Astrocyte (in vitro differentiated cells and primary cell): ENCODE results near the gene PRTN3. TPM values are rescaled to one million over a fixed set of nuclear protein-coding genes. Genes with fewer than 3 reads are reported as not detected.

Source experiments
- DNase-seq: peaks from one replicate; pipeline ENCODE4 v3.0.0-alpha.2; 2010; ENCODE audit warnings: low read depth
- FAIRE-seq: peaks from 2 replicates; lab custom pipeline; 2011; peaks lifted over from hg19 to GRCh38; lab: Jason Lieb, UNC
- H2AFZ ChIP-seq: 2 replicates; pipeline ENCODE4 v1.6.0; 2012; ENCODE audit warnings: low read depth, low read length, inconsistent platforms
- H3K27ac ChIP-seq: 2 replicates; pipeline ENCODE4 v1.5.1; 2011; ENCODE audit warnings: low read depth, low read length, inconsistent platforms
- H3K27me3 ChIP-seq: 2 replicates; pipeline ENCODE4 v1.6.0; 2011; ENCODE audit warnings: low read length, inconsistent platforms; ENCODE audit not compliant: insufficient read depth
- H3K36me3 ChIP-seq: 2 replicates; pipeline ENCODE4 v1.5.1; 2011; ENCODE audit warnings: low read length, inconsistent platforms; ENCODE audit not compliant: insufficient read depth
- H3K4me1 ChIP-seq: 2 replicates; pipeline ENCODE4 v1.5.1; 2011; ENCODE audit warnings: low read length, inconsistent platforms; ENCODE audit not compliant: insufficient read depth
- H3K4me2 ChIP-seq: 2 replicates; pipeline ENCODE4 v1.6.0; 2012; ENCODE audit warnings: low read length, inconsistent platforms
- H3K4me3 ChIP-seq: 2 replicates; pipeline ENCODE4 v1.5.1; 2011; ENCODE audit warnings: low read depth, mild to moderate bottlenecking, low read length, inconsistent platforms; ENCODE audit not compliant: insufficient read depth
- H3K79me2 ChIP-seq: 2 replicates; pipeline ENCODE4 v1.6.0; 2012; ENCODE audit warnings: mild to moderate bottlenecking, low read length, inconsistent platforms; ENCODE audit not compliant: insufficient read depth
- H3K9ac ChIP-seq: 2 replicates; pipeline ENCODE4 v1.6.0; 2012; ENCODE audit warnings: mild to moderate bottlenecking, low read length, inconsistent platforms
- H3K9me3 ChIP-seq: 2 replicates; pipeline ENCODE4 v1.5.1; 2012; ENCODE audit warnings: low read depth, mild to moderate bottlenecking, low read length, inconsistent platforms; ENCODE audit not compliant: insufficient read depth
- H4K20me1 ChIP-seq: 2 replicates; pipeline ENCODE4 v1.6.0; 2012; ENCODE audit warnings: low read length, inconsistent platforms; ENCODE audit not compliant: insufficient read depth
- H3K27ac Mint-ChIP-seq: one replicate; pipeline ENCODE4 v1.8.0; 2021; ENCODE audit warnings: mild to moderate bottlenecking, mixed read lengths; ENCODE audit not compliant: unreplicated experiment
- H3K27me3 Mint-ChIP-seq: one replicate; pipeline ENCODE4 v1.8.0; 2021; ENCODE audit warnings: low read depth, mixed read lengths; ENCODE audit not compliant: unreplicated experiment
- H3K36me3 Mint-ChIP-seq: one replicate; pipeline ENCODE4 v1.8.0; 2021; ENCODE audit warnings: low read depth, mixed read lengths; ENCODE audit not compliant: unreplicated experiment
- H3K4me1 Mint-ChIP-seq: one replicate; pipeline ENCODE4 v1.8.0; 2021; ENCODE audit warnings: low read depth, mixed read lengths; ENCODE audit not compliant: unreplicated experiment
- H3K4me3 Mint-ChIP-seq: one replicate; pipeline ENCODE4 v1.8.0; 2021; ENCODE audit warnings: mild to moderate bottlenecking, moderate library complexity, mixed read lengths; ENCODE audit not compliant: unreplicated experiment
- H3K9me3 Mint-ChIP-seq: one replicate; pipeline ENCODE4 v1.8.0; 2021; ENCODE audit warnings: mild to moderate bottlenecking, mixed read lengths; ENCODE audit not compliant: unreplicated experiment
- CTCF ChIP-seq: IDR thresholded peaks from 2 replicates; pipeline ENCODE4 v1.5.1; 2011; ENCODE audit warnings: low read depth, mild to moderate bottlenecking, inconsistent platforms, low read length, moderate library complexity; ENCODE audit not compliant: insufficient read depth
- EZH2 ChIP-seq: IDR thresholded peaks from 2 replicates; pipeline ENCODE4 v1.6.1; 2012; ENCODE audit warnings: mild to moderate bottlenecking, low read length, inconsistent platforms; ENCODE audit not compliant: insufficient read depth
- total RNA-seq: library from RNA; stranded (reverse); gene quantifications from 2 replicates; pipeline ENCODE4 v1.2.1, GENCODE V29; 2021

The PRTN3 gene
- total RNA-seq, 1 donor from 2014 or later = not detected

GRCh38 chr19:806815-807421, 33.9 kb upstream of the PRTN3 start:
- Histone ChIP-seq H3K27me3 (no peaks in the 10 kb centered on the region), H3K9ac (no peak overlapping the region), H3K4me3 (no peak overlapping the region), H2AFZ (no peak overlapping the region), H3K36me3 (peaks cover 46% of the 10 kb centered on the region), H3K27ac (no peak overlapping the region), H3K4me2 (no peak overlapping the region), H3K9me3 (no peaks in the 10 kb centered on the region), H3K79me2 (peaks cover 88% of the 10 kb centered on the region), H4K20me1 (peaks cover 97% of the 10 kb centered on the region), H3K4me1 (peaks cover 8% of the 10 kb centered on the region)
- TF ChIP-seq CTCF (no peak), EZH2 (no peak)
- H3K4me3 Mint-ChIP-seq = no peak overlapping the region
- H3K27ac Mint-ChIP-seq = peak overlapping the region; percentile 85
- H3K4me1 Mint-ChIP-seq = peaks cover 11% of the 10 kb centered on the region
- peaks cover 11% of the 10 kb centered on the region for H3K36me3 Mint-ChIP-seq
- FAIRE-seq (no peak), DNase-seq (no peak)
- no peaks in the 10 kb centered on the region for H3K27me3 Mint-ChIP-seq
- H3K9me3 Mint-ChIP-seq = no peaks in the 10 kb centered on the region

GRCh38 chr19:807627-808422, 33.0 kb upstream of the PRTN3 start:
- H3K9me3 Mint-ChIP-seq = no peaks in the 10 kb centered on the region
- TF ChIP-seq EZH2 (no peak), CTCF (no peak)
- H3K4me1 Mint-ChIP-seq = peaks cover 3% of the 10 kb centered on the region
- Histone ChIP-seq H3K9me3 (no peaks in the 10 kb centered on the region), H4K20me1 (peaks cover 91% of the 10 kb centered on the region), H3K4me1 (no peaks in the 10 kb centered on the region), H3K9ac (no peak overlapping the region), H3K4me2 (no peak overlapping the region), H3K36me3 (peaks cover 46% of the 10 kb centered on the region), H3K27me3 (no peaks in the 10 kb centered on the region), H3K4me3 (no peak overlapping the region), H3K79me2 (peaks cover 79% of the 10 kb centered on the region), H2AFZ (no peak overlapping the region), H3K27ac (no peak overlapping the region)
- peak overlapping the region; percentile 21 for H3K4me3 Mint-ChIP-seq
- no peaks in the 10 kb centered on the region for H3K27me3 Mint-ChIP-seq
- DNase-seq (no peak), FAIRE-seq (no peak)
- H3K27ac Mint-ChIP-seq = peak overlapping the region; percentile 85
- H3K36me3 Mint-ChIP-seq = peaks cover 11% of the 10 kb centered on the region

GRCh38 chr19:808423-808775, 32.4 kb upstream of the PRTN3 start:
- Mint-ChIP-seq H3K9me3 (no peaks in the 10 kb centered on the region), H3K4me3 (no peak overlapping the region), H3K27me3 (no peaks in the 10 kb centered on the region), H3K4me1 (peaks cover 1% of the 10 kb centered on the region), H3K27ac (no peak overlapping the region), H3K36me3 (peaks cover 11% of the 10 kb centered on the region)
- Histone ChIP-seq H3K9me3 (no peaks in the 10 kb centered on the region), H3K4me3 (no peak overlapping the region), H3K27me3 (no peaks in the 10 kb centered on the region), H3K79me2 (peaks cover 73% of the 10 kb centered on the region), H3K9ac (no peak overlapping the region), H3K36me3 (peaks cover 45% of the 10 kb centered on the region), H2AFZ (no peak overlapping the region), H3K4me2 (no peak overlapping the region), H3K27ac (no peak overlapping the region), H4K20me1 (peaks cover 85% of the 10 kb centered on the region), H3K4me1 (no peaks in the 10 kb centered on the region)
- DNase-seq = no peak
- no peak for FAIRE-seq
- TF ChIP-seq EZH2 (no peak), CTCF (no peak)
